GM18511 (cell line): Measurements from ENCODE around the gene EFHD2.
"Not testable (repeated sequence)": the region's sequence is repeated elsewhere in the genome, so short reads cannot be mapped to it uniquely, and the experiment has no call there.

Experiments used
- ATAC-seq: cut with Tn5 transposase; IDR thresholded peaks from one replicate; pipeline ENCODE4 v1.9.1; 2021; ENCODE audit warnings: mild to moderate bottlenecking, moderate library complexity; ENCODE audit not compliant: unreplicated experiment

EFHD2 gene

DNA sequence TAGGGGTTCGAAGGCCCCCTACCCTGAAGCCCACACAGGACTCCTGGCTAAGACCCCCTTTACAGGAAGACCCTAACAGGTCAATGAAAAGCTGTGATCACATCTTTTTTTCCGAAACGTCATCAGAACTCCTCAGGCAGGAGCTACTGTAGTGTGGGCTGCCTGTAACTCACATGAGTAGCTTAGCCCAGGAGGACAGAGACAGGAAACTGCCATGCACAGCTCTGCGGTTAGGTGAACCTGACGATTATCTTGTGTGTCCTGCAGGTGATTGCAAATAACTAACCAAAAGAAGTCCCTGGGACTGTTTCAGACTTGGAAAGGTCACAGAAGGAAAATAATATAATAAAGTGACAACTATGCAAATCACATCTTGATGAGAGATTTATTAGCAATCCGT is 62.0 kb downstream of the EFHD2 start:
- not testable (repeated sequence) for ATAC-seq

DNA sequence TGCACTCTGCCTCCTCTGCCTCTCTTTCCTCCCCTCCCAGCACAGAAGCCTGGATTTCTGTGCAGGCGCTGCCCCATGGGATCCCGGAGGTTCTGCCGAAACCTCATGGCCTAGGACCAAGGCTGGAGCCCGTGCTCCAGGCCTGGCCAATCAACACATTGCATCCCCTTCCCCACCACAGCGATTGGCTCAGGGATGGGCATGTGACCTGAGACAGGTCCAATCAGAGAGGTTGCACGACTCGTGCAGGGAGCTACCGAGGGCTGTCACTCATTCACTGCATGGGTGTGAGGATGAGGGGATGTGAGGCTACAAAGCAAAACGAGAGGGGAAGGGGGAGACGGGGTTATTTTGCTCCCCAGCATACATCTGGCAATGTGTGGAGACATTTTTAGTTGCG is 62.9 kb downstream of the EFHD2 start:
- no peak for ATAC-seq

DNA sequence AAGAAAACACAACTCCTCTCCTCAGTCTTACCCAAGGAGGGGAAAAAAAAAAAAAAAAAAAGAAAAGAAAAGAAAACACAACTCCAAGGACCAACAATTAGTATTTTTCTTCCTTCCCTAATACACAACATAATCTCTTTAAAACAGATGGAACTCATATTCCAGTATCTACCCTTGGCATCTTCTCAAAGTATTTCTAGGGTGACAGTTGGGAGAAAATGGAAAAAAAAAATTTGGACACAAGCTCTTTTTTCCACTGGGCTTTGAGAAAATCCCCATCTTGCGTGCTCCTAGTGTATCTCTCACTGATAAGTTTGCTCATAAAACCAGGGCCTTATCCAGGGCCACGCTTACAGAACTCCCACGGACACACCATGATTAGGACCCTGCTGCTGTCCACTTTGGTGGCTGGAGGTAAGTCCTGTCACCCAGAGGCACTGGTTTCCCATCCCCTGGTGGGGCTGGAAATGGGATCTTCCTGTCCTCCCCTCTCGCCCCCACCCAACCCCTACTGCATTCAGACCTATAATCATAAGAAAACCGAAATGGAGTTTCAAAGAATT is 66.1 kb downstream of the EFHD2 start, which contains the start of gene CELA2B:
Gene CELA2B (plus strand): TSS at position 353 of the 563 bp plus-strand sequence. CDS start 22 bp downstream, at position 375.
- ATAC-seq: no peak

DNA sequence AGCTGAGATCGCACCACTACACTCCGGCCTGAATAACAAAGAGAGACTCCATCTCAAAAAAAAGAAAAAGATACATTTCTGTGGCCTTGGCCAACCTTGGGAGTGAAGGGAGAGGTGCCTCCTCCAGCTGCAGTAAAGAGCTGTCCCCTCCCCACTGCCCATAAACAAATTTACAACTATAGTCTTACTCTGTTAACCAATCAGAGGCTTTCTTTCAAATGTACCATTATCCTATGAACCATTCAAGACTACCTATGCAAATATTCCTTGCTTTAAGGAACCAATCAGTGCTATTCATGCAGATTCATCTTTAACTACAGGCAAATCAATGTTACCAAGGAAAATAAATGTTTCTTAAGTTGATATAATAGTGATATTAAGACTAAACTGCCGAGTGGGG is 67.2 kb downstream of the EFHD2 start:
- no peak for ATAC-seq

DNA sequence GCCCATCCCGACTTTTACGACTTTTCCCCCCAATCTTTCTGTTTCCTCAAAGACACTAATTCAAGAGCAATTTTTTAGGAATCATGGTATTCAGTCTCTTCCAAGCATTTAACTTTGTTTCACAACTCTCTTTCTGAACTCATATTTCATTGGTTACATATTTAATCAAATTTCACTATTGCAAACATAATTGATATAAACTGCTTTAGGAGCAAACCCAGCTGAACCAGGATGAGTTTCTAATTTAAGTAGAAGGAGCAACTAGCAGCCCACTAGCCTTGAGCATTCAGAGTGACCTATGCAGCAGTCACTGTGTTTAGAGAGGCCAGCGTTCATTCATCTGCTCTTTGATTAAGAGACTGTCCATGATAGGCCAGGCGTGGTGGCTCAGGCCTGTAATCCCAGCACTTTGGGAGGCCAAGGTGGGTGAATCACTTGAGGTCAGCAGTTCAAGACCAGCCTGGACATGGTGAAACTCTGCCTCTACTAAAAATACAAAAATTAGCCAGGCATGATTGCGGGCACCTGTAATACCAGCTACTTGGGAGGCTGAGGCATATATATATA is 68.0 kb downstream of the EFHD2 start:
- ATAC-seq: no peak
